HG03565 (cell line): ENCODE results near the gene ERFE.
"Not testable (repeated sequence)": the region's sequence is repeated elsewhere in the genome, so short reads cannot be mapped to it uniquely, and the experiment has no call there.

Experiments used
- ATAC-seq: cut with Tn5 transposase; IDR thresholded peaks from one replicate; pipeline ENCODE4 v1.9.1; 2021; ENCODE audit warnings: mild to moderate bottlenecking, moderate library complexity; ENCODE audit not compliant: unreplicated experiment

ERFE gene, protein sequence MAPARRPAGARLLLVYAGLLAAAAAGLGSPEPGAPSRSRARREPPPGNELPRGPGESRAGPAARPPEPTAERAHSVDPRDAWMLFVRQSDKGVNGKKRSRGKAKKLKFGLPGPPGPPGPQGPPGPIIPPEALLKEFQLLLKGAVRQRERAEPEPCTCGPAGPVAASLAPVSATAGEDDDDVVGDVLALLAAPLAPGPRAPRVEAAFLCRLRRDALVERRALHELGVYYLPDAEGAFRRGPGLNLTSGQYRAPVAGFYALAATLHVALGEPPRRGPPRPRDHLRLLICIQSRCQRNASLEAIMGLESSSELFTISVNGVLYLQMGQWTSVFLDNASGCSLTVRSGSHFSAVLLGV

DNA sequence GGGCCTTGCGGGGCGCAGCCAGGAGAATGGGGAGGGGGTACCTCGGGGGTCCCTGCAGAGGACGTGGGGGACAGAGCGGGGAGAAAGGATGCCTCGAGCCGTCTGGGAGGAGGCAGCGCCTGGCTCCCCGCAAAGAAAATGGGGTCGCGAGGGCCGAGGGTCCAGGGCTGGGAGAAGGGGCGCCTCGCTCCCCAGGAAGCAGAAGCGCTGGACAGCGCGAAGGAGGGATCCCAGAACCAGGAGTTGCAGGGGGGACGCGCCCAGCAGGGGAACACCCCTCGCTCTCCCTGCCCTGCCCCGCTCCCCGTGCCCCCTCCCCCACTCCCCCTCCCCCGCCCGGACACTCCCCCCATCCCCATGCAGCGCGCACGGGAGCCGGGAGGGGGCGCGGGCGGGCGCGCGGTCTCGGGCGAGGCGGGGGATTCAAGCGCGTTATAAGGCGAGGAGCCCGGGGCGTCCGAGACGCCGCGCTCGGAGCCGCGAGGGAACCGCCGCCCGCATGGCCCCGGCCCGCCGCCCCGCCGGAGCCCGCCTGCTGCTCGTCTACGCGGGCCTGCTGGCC lies at the start of gene ERFE:
ERFE (plus strand) TSS at position 462 of the 562 bp plus-strand sequence; CDS start at position 500, 38 bp downstream.
- no peak for ATAC-seq

DNA sequence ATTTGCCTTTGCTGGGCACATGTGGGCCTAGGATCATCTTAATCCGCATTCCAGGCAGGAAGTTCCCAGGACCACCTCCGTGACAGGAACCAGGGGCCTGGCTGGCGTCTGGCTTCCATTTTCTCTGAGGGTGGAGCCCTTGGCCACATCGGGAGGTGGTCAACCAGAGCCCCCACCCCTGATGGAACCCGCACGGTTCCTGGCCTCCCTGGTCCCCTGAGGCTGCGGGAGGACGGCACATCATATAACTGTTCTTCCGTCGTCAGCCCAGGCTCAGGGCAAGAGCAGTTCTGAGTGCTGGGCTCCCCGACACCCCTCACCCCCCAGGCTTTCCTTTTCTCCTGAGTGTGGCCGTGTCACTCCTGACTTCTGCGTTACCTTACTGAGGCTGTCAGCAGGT lies 45.2 kb upstream of the ERFE start:
- ATAC-seq = no peak

DNA sequence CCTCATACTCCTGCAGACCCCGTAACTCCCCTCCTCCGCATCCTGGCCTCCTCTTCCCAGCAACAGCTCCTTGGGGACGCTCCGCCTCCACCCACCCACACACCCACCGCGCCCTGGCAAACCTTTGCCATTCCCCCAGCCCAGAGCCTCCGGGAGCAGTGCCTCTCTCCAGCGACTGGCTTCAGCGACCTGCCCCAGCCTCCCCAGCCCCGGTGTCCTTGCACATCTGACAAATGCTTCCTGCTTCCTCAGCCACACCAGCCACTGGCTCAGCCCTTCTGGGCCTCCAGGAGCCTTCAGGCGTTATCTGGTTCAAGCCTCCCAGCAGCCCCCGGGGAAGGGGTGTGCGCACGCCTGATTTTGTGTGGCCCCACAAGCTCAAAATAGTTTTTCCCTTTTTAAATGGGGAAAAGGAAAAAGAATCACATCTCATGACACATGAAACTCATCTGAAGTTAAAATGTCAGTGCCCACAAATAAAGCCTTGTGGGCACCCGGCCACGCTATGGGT lies 44.4 kb upstream of the ERFE start:
- ATAC-seq = no peak

DNA sequence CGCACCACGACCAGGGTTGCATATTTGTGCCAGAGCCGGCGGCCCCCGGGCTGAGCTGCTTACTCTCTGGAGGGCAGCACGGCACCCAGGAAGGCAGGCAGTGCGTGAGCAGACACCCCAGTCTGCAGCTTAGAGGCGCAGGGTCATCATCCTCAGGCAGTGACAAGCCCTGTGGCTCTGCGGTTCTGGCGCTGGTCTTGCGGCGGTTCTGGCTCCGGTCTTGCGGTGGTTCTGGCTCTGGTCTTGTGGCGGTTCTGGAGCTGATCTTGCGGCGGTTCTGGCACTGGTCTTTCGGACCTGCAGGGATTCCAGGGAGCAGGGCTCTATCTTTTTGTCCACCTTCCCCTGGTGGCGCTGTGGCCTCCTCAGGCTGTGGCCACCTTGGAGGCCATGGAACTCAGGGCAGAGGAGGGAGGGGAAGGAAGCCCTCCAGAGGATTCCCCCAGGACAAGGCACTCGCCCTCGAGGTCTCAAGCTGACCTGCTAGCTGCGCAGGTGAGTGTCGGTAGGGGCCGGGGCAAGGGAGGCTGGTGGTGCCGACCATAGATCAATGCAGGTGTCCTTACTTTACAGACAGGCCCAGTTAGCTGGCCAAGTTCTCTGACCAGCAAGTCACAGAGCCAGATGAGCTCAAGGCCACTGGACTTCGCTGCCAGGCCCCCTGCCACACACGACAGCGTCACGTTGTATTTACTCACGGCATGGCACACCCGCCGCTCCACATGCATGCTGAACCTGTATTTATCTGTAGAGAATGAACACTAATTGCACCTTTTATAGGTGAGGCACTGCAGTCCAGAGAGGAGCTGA lies 43.7 kb upstream of the ERFE start:
- no peak for ATAC-seq

DNA sequence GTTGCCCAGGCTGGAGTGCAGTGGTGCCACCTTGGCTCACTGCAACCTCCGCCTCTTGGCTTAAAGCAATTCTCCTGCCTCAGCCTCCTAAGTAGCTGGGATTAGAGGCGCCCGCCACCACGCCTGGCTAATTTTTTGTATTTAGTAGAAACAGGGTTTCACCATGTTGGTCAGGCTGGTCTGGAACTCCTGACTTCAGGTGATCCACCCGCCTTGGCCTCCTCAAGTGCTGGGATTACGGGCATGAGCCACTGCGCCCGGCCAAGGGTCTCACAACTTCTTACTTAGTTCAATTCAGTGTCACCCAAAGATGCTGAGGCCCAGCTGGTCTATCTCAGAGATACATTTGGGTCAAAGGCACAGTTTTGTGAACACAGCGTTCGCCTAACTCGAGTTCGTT lies 43.1 kb upstream of the ERFE start:
- not testable (repeated sequence) for ATAC-seq

DNA sequence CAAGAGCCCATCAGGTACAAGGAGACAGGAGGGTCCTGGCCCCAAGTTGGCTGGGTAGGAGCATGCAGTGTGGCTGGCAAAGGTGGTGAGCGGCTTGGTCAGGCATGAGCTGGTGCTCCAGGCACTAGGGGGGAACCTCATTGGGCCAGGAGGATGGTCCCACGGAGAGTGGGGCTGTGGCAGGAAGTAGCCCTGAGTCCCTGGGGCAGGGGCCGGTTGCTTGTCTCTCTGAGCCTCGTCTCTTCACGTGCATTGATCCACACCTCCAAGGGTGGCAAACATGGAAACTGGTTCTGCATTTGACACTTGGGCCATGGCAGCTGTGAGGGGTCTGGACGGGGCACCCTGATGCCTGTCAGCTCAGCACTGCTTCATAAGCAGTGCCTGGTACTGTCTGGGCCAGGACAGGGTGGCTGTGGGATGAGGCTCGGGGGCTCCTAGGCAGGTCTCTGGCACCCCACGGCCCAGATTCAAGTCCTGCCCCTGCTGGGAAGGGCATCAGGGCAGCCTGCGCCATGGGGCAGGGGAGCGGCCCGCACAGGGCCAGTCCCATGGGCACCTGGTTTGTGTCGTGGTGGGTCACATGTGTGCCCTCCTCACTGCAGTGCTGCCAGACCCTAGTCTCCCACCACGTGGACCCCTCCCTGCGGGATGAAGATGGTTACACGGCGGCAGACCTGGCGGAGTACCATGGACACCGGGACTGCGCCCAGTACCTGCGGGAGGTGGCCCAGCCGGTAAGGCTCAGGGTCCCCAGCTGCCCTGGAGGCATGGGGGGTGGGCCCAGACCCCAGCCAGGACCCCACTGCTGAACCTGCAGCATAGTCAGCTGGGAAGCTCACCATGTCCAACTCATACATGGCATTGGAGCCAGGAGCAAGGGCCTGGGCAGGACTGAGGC lies 42.2 kb upstream of the ERFE start:
- no peak for ATAC-seq

DNA sequence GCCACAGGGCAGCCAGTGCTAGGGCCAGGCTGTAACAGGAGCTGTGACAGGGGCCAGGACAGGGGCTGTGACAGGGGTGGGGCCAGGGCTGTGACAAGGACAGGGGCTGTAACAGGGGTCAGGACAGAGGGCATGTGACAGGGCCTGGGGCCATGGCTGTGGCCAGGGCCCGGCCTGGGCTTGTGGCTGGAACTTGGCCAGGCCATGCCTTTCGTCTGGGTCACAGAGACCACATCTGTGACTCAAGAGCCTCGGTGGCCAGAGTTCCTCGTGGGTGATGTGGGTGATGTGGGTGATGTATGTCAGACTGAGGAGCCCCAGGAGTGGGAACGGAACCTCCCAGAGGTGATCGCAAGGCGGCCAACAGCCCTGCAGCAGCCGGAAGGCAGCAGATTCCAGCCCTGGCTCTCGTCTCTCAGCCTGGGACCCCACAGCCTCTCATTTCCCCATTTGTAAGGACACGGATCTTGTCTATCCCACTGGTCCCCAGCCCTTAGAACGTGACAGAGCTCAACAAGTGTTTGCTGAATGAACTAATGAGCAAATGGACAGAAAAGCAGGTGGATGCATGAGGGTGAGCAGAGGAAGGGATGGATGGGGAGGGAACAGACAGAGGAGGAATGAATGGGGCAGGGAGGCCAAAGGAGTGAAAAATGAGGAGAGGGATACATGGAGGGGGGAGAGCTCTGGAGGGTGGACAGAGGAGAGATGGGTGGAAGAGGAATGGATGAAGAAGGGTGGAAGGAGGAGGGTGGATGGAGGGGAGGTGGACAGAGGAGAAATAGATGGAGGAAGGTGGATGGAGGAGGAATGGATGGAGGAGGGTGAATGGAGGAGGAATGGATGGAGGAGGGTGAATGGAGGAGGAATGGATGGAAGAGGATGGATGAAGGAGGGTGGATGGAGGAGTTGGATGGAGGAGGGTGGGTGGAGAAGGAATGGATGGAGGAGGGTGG lies 41.3 kb upstream of the ERFE start:
- ATAC-seq = no peak

DNA sequence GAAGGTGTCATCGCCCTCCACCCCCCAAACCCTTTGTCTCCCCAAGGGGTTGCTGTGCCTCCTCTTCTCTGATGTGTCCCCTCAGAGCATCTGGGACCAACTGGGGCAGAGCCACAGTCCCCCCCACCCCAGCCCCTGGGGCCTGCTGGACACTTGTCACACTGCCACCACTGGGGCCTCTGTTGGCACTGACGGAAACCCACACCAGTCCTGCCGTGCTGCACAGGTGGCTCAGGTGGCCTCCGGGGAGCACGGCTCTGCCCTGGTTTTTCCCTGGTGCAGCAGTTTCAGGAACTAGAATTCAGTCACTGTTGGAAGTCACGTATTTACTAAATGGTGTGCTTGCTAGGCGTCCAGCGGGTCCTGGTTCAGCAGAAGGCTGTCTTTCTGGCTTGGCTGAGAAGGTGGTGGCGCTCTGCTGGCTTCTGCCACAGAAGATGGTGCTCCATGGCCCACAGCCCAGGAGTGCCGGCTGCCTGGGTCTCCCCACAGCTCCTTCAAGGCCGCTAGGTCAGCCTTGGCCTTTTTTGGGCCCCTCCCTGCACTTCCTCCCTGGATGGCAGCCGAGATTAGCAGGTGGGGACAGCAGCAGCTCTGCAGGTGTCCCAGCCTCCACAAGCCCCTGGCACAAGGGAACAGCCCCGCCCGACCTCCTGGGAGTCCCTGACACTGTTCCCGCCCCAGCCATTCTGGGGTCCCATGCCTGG lies 38.9 kb upstream of the ERFE start:
- ATAC-seq = no peak

DNA sequence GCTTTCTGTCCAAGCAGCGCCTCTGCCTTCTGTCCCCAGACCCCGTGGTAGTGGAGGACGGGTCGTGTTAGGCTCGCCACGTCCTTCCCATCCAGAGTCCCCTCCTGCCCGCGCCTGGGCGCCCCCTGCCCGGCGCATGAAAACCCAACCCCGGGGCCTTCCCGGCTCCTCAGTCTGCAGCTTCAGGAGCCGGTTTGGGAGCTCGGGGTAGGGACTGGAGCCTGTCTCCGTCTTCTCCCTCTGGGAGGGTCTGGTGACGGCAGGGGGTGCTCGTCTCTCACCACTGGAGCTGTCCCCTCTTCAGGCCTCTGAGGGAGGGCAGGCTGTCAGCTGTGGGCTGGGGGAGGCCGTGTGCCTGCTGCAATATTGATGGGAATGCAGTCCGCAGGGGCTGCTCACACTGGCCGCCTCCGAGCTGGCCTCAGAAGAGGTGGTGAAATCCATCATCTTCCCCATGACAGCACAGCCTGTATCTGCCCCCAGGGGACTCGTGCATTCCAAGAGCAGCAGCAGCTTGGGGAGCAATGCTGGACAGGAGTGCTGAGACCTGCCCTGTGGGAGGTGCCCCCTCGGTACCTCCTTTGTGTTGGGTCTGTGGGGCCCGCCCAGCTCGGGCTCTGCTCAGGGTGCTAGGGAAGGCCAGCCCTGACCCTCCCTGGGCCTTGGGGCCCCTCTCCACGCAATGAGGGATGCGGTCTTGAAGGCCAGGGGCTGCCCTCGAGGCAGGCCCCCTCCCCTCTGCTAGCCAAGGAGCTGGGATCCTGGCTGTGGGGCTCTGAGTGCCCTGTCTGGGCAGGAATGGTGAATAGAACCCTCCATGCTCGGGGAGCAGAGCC lies 38.1 kb upstream of the ERFE start:
- ATAC-seq = no peak

DNA sequence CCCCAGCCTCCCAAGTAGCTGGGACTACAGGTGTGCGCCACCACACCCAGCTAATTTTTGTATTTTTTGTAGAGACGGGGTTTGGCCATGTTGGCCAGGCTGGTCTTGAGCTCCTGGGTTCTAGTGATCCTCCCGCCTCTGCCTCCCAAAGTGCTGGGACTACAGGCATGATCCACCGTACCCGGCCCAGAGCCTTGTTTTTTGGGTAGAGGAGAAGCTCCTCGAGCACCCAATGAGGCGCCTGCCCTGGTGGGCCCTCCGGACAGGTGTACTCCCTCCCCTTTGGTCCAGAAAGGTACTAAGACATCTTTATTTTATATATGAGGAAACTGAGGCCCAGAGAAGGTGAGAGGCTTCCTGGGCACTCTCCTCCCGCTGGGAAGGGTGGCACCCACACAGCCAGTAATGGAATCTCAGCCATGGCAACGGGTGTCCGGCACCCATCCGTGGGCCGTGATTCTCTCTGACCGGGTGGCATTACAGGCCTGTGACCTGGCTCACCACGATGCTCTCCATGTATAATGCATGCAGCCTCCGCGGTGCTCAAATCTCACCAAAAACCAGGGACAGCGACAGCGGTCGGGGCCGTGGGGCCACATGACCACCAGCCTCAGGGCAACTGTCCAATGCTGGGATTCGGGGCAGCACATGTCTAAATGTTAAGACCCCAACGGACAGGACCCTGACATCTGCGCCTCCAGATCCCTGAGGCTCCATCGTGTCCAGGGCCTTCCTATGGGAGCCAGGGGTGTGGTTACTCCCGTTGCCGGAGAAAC lies 37.1 kb upstream of the ERFE start:
- ATAC-seq = no peak

DNA sequence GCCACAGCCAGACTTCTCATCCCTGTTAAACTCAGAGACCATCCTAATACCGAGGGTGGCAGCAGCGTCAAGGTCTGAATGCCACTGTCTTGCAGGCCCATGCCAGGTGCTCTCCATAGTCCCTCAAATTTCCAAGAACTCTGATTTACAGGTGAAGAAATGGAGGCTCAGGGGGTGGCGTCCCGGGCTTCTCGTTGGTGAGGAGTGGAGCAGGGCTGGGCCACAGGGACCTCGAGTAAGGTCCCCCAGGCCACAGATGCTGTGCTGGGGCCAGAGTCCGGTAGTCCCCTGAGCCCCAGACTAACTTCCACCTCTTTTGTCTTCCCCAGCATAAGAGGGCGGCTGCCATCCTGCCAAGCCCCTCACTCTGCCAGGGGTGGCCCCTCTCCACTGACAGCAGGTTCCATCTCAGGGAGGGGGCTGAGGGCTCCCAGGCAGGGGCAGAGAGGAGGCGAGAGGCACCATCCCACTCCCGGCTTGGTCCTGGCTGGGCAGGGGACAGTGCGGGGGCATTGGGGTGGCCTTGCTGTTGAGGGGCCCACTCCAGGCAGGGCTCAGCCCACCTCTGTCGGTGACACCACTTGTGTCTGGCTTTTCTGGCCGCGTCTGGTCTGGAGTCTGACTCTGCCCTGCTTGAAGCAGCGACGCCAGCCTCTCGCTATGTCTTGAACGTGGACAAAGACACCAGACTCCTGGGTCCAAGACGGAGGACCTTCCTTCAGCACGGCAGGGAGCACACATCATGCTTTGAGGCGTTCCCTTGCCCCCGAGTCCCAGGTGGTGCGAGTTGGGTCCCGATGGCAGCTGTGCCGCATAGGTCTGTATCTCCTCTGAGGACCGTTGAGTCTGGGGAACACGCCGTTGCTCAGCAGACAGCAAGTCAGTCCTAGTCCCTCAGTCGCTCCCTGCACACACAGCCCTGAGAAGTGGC lies 36.2 kb upstream of the ERFE start:
- ATAC-seq = no peak

DNA sequence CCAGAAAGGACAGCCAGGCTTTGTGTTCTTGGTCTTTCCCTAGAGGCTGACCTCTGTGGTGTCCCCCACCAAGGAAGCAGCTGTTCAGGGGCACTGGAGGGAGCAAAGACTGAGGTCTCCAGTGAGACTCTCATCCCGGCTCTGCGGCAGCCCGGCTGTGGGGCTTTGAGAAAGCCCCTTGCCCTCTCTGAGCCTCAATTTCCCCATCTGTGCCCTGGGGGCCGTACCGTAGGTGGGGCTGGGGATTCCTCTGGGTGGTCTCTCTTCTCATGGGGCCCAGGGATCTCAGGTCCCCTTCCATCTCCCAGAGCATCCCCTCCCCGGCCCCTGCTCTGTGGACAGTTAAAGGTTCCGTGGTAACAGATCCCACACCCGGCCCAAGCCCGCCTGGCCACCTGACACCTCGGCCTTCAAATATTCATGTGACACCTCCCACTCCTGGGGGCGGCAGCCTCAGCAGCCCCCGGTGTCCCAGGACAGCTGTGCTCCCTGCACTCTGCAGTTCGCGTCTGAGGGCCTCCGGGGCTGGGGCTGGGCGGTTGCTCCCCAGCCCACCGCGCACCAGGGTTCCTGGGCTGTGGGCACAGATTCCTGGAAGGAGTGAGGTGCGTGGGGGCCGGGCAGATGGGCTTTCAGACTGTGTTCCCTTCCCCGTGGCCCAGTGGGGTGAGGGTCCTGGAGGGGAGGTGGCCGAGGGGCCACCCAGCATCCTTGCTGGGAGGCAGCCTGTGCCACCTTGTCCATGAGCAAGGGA lies 35.4 kb upstream of the ERFE start:
- no peak for ATAC-seq

DNA sequence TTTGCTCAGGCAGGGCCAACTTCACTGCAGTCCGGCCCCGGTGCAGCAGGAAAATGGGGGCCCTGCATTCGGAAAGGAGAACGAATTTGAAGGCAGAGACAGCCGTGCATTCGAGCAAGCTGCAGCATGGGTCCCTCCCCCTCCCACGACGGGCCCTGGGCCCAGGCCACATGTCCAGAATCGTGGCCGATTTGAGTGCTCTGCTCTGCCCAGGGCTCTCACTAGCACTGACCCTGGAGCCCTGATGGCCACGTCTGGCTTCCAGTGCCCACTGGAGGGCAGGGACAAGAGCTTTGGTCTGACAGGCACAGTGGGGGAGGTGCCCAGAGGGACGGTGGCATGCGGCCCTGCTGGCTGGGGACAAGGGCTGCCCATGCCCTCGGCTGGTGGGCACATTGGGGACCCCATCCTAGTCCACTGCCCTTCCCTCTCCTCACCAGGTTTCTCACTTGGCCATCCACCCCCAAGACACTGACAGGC lies 34.7 kb upstream of the ERFE start:
- ATAC-seq = no peak

DNA sequence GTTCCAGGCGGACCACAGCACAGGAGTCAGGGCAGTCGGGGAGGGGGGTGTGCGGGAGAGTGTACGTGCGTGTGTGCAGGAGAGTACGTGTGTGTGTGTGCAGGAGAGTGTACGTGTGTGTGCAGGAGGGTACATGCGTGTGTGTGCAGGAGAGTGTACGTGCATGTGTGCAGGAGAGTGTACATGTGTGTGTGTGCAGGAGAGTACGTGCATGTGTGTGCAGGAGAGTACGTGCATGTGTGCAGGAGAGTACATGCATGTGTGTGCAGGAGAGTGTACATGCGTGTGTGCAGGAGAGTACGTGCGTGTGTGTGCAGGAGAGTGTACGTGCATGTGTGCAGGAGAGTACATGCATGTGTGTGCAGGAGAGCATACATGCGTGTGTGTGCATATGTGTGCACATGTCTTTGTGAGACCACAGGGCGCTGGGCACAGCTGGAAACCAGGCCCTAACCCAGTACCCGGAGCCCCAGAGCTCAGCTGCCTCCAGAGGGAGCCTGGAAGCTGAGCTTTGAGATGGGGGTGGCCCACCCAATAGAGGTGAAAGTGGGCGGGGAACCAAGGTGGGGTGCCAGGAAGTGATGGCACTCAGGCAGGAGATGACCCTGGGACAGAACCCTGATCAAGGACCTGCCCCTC lies 34.2 kb upstream of the ERFE start:
- ATAC-seq = no peak
